SK-N-SH treated with all-trans-retinoic acid at 6 μM for 48 hours (cell line): Measurements from ENCODE around the gene SLC2A6.

Source experiments
- CSRNP3 ChIP-seq: fragments of 250-450 bp; sonication (Bioruptor Pico); IDR thresholded peaks from 2 replicates; pipeline ENCODE4 v1.5.1; 2021; ENCODE audit warnings: mild to moderate bottlenecking, moderate library complexity
- GLIS3 ChIP-seq: fragments of 250-450 bp; sonication (Bioruptor Pico); IDR thresholded peaks from 2 replicates; pipeline ENCODE4 v1.5.0; 2020; ENCODE audit warnings: mild to moderate bottlenecking, moderate library complexity
- ISL1 ChIP-seq: fragments of 250-450 bp; sonication (Bioruptor Pico); IDR thresholded peaks from 2 replicates; pipeline ENCODE4 v2.1.2; 2022; ENCODE audit warnings: mild to moderate bottlenecking, moderate library complexity
- RARB ChIP-seq: fragments of 250-450 bp; sonication (Bioruptor Pico); IDR thresholded peaks from 2 replicates; pipeline ENCODE4 v1.8.0; 2021; ENCODE audit warnings: mild to moderate bottlenecking, moderate library complexity
- TOX ChIP-seq: fragments of 250-450 bp; sonication (Bioruptor Pico); IDR thresholded peaks from 2 replicates; pipeline ENCODE4 v1.8.0; 2021; ENCODE audit warnings: mild to moderate bottlenecking, moderate library complexity, borderline replicate concordance
- TSHZ2 ChIP-seq: fragments of 250-450 bp; sonication (Bioruptor Pico); IDR thresholded peaks from 2 replicates; pipeline ENCODE4 v1.5.0; 2020; ENCODE audit warnings: mild to moderate bottlenecking, moderate library complexity
- ZC3H10 ChIP-seq: fragments of 250-450 bp; sonication (Bioruptor Pico); IDR thresholded peaks from 2 replicates; pipeline ENCODE4 v1.5.1; 2021; ENCODE audit warnings: mild to moderate bottlenecking, moderate library complexity
- ZFP30 ChIP-seq: fragments of 450-650 bp; formaldehyde crosslinking; IDR thresholded peaks from 2 replicates; pipeline ENCODE4 v1.5.0; 2022; ENCODE audit warnings: mild to moderate bottlenecking, moderate library complexity
- ZNF565 ChIP-seq: fragments of 450-650 bp; formaldehyde crosslinking; conservative IDR thresholded peaks from 2 replicates; pipeline ENCODE4 v1.5.0; 2020; ENCODE audit warnings: low read depth, mild to moderate bottlenecking, moderate library complexity
- TF ChIP-seq, protein P1 (sequence below): fragments of 250-450 bp; sonication (Bioruptor Pico); IDR thresholded peaks from 2 replicates; pipeline ENCODE4 v1.5.1; 2020; ENCODE audit warnings: low read depth, mild to moderate bottlenecking, moderate library complexity
- TF ChIP-seq, protein P2 (sequence below): fragments of 250-450 bp; sonication (Bioruptor Pico); IDR thresholded peaks from 2 replicates; pipeline ENCODE4 v1.8.0; 2021; ENCODE audit warnings: low read depth, mild to moderate bottlenecking, moderate library complexity, borderline replicate concordance

DNA sequence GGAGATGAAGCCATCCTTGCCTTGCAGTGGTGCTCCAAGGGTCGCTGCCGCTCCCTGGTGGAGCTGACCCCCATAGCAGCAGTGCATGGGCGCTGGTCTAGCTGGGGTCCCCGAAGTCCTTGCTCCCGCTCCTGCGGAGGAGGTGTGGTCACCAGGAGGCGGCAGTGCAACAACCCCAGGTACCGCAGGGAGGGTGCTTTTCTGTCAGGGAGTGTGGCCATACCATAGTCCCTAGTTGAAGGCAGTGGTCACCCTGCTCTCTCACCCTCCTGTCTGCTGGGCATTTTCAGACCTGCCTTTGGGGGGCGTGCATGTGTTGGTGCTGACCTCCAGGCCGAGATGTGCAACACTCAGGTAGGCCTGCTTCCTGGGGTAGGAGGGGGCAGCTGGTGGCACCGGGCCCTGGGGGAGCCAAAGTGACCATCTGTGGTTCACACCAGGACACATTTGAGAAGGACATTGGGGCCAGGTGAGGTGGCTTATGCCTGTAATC, 45.5 kb downstream of the SLC2A6 start:
- TF ChIP-seq, protein P1, sequence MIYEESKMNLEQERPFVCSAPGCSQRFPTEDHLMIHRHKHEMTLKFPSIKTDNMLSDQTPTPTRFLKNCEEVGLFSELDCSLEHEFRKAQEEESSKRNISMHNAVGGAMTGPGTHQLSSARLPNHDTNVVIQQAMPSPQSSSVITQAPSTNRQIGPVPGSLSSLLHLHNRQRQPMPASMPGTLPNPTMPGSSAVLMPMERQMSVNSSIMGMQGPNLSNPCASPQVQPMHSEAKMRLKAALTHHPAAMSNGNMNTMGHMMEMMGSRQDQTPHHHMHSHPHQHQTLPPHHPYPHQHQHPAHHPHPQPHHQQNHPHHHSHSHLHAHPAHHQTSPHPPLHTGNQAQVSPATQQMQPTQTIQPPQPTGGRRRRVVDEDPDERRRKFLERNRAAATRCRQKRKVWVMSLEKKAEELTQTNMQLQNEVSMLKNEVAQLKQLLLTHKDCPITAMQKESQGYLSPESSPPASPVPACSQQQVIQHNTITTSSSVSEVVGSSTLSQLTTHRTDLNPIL: no peak
- no peak for TF ChIP-seq ZNF565
- TF ChIP-seq TSHZ2 (CRISPR knock-in tag): no peak
- TF ChIP-seq ZC3H10: no peak
- TF ChIP-seq TOX (CRISPR knock-in tag): no peak
- TF ChIP-seq, protein P2, sequence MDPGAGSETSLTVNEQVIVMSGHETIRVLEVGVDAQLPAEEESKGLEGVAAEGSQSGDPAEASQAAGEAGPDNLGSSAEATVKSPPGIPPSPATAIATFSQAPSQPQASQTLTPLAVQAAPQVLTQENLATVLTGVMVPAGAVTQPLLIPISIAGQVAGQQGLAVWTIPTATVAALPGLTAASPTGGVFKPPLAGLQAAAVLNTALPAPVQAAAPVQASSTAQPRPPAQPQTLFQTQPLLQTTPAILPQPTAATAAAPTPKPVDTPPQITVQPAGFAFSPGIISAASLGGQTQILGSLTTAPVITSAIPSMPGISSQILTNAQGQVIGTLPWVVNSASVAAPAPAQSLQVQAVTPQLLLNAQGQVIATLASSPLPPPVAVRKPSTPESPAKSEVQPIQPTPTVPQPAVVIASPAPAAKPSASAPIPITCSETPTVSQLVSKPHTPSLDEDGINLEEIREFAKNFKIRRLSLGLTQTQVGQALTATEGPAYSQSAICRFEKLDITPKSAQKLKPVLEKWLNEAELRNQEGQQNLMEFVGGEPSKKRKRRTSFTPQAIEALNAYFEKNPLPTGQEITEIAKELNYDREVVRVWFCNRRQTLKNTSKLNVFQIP (CRISPR knock-in tag): no peak
- no peak for TF ChIP-seq ZFP30
- no peak for TF ChIP-seq RARB (CRISPR knock-in tag)
- TF ChIP-seq GLIS3 (CRISPR knock-in tag): no peak
- no peak for TF ChIP-seq ISL1 (CRISPR knock-in tag)
- no peak for TF ChIP-seq CSRNP3 (CRISPR knock-in tag)
